ENCODE measurements around the gene CLDN12.

CLDN12 gene

DNA sequence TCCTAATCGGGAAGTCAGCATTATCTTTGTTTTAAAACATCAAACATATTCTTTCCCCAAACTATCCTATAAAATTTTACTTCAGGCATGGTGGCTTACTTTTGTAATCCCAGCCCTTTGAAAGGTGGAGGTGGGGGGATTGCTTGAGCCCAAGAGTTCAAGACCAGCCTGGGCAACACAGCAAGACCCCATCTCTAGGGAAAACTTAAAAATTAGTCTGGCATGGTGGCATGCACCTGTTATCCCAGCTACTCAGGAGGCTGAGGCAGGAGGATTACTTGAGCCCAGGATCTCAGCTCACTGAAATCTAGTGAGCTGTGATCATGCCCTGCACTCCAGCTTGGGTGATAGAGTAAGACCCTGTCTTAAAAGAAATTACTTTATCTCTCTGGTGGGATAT is 4.9 kb downstream of the CLDN12 start:
- TF ChIP-seq EZH2 (IDR thresholded peaks at IDR 0.05; ENCODE audit: borderline replicate concordance, low read depth, low read length, severe bottlenecking), result no peak
- TF ChIP-seq, protein P1, sequence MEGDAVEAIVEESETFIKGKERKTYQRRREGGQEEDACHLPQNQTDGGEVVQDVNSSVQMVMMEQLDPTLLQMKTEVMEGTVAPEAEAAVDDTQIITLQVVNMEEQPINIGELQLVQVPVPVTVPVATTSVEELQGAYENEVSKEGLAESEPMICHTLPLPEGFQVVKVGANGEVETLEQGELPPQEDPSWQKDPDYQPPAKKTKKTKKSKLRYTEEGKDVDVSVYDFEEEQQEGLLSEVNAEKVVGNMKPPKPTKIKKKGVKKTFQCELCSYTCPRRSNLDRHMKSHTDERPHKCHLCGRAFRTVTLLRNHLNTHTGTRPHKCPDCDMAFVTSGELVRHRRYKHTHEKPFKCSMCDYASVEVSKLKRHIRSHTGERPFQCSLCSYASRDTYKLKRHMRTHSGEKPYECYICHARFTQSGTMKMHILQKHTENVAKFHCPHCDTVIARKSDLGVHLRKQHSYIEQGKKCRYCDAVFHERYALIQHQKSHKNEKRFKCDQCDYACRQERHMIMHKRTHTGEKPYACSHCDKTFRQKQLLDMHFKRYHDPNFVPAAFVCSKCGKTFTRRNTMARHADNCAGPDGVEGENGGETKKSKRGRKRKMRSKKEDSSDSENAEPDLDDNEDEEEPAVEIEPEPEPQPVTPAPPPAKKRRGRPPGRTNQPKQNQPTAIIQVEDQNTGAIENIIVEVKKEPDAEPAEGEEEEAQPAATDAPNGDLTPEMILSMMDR (IDR thresholded peaks at IDR 0.05; ENCODE audit: borderline replicate concordance, extremely low read depth, low read length, poor library complexity, severe bottlenecking), result no peak
- no peak overlapping the region for H2AFZ ChIP-seq (ENCODE audit: low read depth, low read length)
- H3K4me1 ChIP-seq (ENCODE audit: insufficient read depth, low read length), result peaks cover 15% of the 10 kb centered on the region; the same call in 1 of the 2 replicates
- H3K27me3 ChIP-seq (ENCODE audit: insufficient read depth, low read length, poor library complexity), result no peaks in the 10 kb centered on the region
- no peaks in the 10 kb centered on the region for H3K9me3 ChIP-seq (ENCODE audit: insufficient read depth, low read length, severe bottlenecking)
- no peak overlapping the region for H3K4me3 ChIP-seq (ENCODE audit: low read depth in 1 of 2, low read length in 2 of 2)
- ATAC-seq (ENCODE audit: insufficient read depth, low read depth), result no peak
- H3K9ac ChIP-seq (ENCODE audit: low read depth, low read length), result no peak overlapping the region
- no peaks in the 10 kb centered on the region; the same call in 1 of the 2 replicates for H3K79me2 ChIP-seq (ENCODE audit: insufficient read depth, low read length)
- H3K4me2 ChIP-seq (ENCODE audit: insufficient read depth, low read length), result no peak overlapping the region
- H3K36me3 ChIP-seq (ENCODE audit: insufficient read depth, low read length), result peaks cover 32% of the 10 kb centered on the region
- no peak for DNase-seq
- H4K20me1 ChIP-seq (ENCODE audit: insufficient read depth, low read length), result peaks cover 3% of the 10 kb centered on the region; the same call in 1 of the 2 replicates
- no peak overlapping the region for H3K27ac ChIP-seq (ENCODE audit: low read length)

DNA sequence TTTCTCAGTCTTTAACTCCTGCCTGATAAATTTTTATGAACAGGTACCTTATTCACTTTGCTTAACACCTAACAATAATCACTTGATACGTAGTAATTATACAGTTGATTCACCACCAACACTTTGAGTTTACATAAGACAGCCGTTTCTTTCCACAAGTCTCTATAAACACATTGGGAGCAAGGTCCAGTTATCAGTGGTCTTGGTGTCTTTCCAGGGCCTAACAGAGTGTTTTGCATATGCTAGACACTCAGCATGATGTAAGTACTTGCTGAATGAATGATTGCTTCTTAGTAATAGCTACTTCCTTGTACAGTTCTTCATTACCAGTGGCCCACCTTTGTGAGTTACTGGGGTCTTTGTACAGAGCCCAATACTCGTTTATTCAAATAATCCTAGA is 6.4 kb downstream of the CLDN12 start:
- H4K20me1 ChIP-seq (ENCODE audit: insufficient read depth, low read length), result peaks cover 3% of the 10 kb centered on the region; the same call in 1 of the 2 replicates
- H3K27ac ChIP-seq (ENCODE audit: low read length), result no peak overlapping the region
- no peaks in the 10 kb centered on the region for H3K9me3 ChIP-seq (ENCODE audit: insufficient read depth, low read length, severe bottlenecking)
- H3K4me2 ChIP-seq (ENCODE audit: insufficient read depth, low read length), result no peak overlapping the region
- peaks cover 33% of the 10 kb centered on the region for H3K36me3 ChIP-seq (ENCODE audit: insufficient read depth, low read length)
- H3K4me3 ChIP-seq (ENCODE audit: low read depth in 1 of 2, low read length in 2 of 2), result no peak overlapping the region
- H3K27me3 ChIP-seq (ENCODE audit: insufficient read depth, low read length, poor library complexity), result no peaks in the 10 kb centered on the region
- H3K79me2 ChIP-seq (ENCODE audit: insufficient read depth, low read length), result no peaks in the 10 kb centered on the region; the same call in 1 of the 2 replicates
- DNase-seq (no peak), ATAC-seq (ENCODE audit: insufficient read depth, low read depth) (no peak)
- H3K9ac ChIP-seq (ENCODE audit: low read depth, low read length), result no peak overlapping the region
- H3K4me1 ChIP-seq (ENCODE audit: insufficient read depth, low read length), result peaks cover 5% of the 10 kb centered on the region; the same call in 1 of the 2 replicates
- TF ChIP-seq, protein P1 (IDR thresholded peaks at IDR 0.05; ENCODE audit: borderline replicate concordance, extremely low read depth, low read length, poor library complexity, severe bottlenecking), result no peak
- TF ChIP-seq EZH2 (IDR thresholded peaks at IDR 0.05; ENCODE audit: borderline replicate concordance, low read depth, low read length, severe bottlenecking), result no peak
- no peak overlapping the region for H2AFZ ChIP-seq (ENCODE audit: low read depth, low read length)

DNA sequence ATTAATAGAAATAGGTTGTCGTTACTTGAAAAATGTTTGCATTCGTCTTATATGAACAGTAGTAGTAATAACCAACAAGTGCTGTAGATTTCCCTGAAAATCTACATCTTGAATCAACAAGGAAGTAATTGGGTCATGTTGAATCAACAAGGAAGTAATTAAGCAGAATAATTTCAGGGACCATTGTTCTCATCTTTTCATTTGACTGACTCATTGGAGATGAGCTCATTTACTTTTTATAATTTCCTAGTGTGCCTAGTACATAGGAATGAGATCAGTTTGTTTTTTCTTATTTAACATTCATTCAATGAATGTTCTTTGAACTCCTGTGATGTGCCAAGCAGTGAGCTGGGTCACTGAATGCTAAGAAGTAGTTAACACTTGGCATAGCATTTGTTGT is 8.2 kb downstream of the CLDN12 start:
- no peak for ATAC-seq (ENCODE audit: insufficient read depth, low read depth)
- H3K27me3 ChIP-seq (ENCODE audit: insufficient read depth, low read length, poor library complexity), result no peaks in the 10 kb centered on the region
- TF ChIP-seq, protein P1 (IDR thresholded peaks at IDR 0.05; ENCODE audit: borderline replicate concordance, extremely low read depth, low read length, poor library complexity, severe bottlenecking), result no peak
- TF ChIP-seq EZH2 (IDR thresholded peaks at IDR 0.05; ENCODE audit: borderline replicate concordance, low read depth, low read length, severe bottlenecking), result no peak
- H3K36me3 ChIP-seq (ENCODE audit: insufficient read depth, low read length), result peaks cover 25% of the 10 kb centered on the region
- no peak overlapping the region for H3K4me2 ChIP-seq (ENCODE audit: insufficient read depth, low read length)
- H3K27ac ChIP-seq (ENCODE audit: low read length), result no peak overlapping the region
- DNase-seq, result no peak
- no peaks in the 10 kb centered on the region for H3K79me2 ChIP-seq (ENCODE audit: insufficient read depth, low read length)
- no peak overlapping the region for H3K4me3 ChIP-seq (ENCODE audit: low read depth in 1 of 2, low read length in 2 of 2)
- no peaks in the 10 kb centered on the region for H3K9me3 ChIP-seq (ENCODE audit: insufficient read depth, low read length, severe bottlenecking)
- H2AFZ ChIP-seq (ENCODE audit: low read depth, low read length), result no peak overlapping the region
- no peaks in the 10 kb centered on the region for H3K4me1 ChIP-seq (ENCODE audit: insufficient read depth, low read length)
- no peak overlapping the region for H3K9ac ChIP-seq (ENCODE audit: low read depth, low read length)
- peaks cover 3% of the 10 kb centered on the region; the same call in 1 of the 2 replicates for H4K20me1 ChIP-seq (ENCODE audit: insufficient read depth, low read length)

Measured in DND-41 (cell line).